IPS-11a (cell line): Measurements from ENCODE around the gene ATAD3C.
A peak's percentile ranks its signal among the peaks of the same experiment; 100 is the strongest.
"Not testable (repeated sequence)": the region's sequence is repeated elsewhere in the genome, so short reads cannot be mapped to it uniquely, and the experiment has no call there.

Experiments used
- H3K4me3 ChIP-seq: one replicate; pipeline ENCODE4 v1.5.1; 2013; ENCODE audit warnings: low read depth, low read length, control low read depth

ATAD3C gene

DNA sequence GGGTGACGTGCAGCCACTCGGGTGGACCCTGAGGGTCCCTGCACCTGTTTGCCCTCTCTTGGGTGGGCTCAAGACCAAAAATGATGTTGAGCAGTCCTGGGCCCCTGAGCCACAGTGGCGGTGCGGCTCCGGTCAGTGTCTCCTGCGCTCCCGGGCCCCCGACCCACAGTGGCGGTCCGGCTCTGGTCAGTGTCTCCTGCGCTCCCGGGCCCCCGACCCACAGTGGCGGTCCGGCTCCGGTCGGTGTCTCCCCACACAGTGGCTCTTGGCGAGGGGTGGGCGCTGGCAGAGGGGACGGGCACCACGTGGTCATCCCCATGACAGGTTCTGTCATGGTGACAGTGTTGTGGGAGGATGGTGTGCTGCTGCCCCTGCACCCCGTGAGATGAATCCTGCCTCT is 44.8 kb downstream of the ATAD3C start:
- not testable (repeated sequence) for H3K4me3 ChIP-seq

DNA sequence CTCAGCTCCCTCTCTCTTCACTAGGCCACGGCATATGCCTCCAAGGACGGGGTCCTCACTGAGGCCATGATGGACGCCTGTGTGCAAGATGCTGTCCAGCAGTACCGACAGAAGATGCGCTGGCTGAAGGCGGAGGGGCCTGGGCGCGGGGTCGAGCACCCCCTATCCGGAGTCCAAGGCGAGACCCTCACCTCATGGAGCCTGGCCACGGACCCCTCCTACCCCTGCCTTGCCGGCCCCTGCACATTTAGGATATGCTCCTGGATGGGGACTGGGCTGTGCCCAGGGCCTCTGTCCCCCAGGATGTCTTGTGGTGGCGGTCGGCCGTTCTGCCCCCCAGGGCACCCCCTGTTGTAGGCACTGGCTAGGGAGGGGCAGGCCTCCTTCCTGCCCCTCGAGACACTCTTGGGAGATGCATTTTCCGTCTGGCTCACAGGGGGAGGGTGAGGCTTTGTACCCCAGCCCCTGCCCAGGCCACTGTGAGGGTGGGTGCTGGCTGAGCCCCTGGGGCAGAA is 46.0 kb downstream of the ATAD3C start:
- not testable (repeated sequence) for H3K4me3 ChIP-seq

GRCh38 chr1:1504777-1505365 is 55.4 kb downstream of the ATAD3C start:
- H3K4me3 ChIP-seq = not testable (repeated sequence)

DNA sequence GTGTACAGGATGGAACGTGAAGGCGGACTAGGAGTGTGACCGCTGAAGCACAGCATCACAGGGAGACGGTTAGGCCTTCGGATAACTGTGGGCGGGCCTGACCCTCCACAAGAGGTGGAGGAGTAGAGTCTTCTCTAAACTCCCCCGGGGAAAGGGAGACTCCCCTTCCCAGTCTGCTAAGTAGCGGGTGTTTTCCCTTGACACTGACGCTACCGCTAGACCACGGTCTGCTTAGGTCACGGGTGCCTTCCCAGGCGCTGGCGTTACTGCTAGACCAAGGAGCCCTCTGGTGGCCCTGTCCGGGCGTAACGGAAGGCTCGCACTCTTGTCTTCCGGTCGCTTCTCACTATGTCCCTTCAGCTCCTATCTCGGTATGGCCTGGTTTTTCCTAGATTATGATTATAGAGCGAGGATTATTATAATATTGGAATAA is 55.9 kb downstream of the ATAD3C start:
- H3K4me3 ChIP-seq = not testable (repeated sequence)

DNA sequence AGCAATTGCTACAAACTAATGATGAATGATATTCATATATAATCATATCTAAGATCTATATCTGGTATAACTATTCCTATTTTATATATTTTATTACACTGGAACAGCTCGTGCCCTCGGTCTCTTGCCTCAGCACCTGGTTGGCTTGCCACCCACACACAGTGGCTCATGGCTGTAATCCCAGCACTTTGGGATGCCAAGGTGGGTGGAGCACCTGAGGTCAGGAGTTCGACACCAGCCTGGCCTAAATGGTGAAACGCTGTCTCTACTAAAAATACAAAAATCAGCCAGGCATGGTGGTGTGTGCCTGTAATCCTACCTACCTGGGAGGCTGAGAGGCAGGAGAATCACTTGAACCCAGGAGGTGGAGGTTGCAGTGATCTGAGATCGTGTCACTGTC is 56.3 kb downstream of the ATAD3C start:
- H3K4me3 ChIP-seq = not testable (repeated sequence)

DNA sequence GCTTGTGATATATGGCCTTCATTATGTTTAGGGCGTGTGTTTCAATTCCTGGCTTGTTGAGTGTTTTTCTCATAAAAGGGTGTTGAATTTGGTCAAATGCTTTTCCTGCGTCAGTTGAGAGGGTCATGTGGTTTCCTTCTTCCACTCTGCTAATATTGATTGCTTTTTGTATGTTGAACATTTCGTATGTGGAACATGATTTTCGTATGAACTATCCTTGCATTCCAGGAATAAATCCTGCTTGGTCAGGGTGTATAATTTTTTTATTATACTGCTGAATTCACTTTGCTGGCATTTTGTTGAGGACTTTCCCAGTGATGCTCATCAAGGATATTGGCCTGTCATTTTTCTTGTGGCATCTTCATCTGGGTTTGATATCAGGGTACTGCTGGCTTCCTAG is 57.8 kb downstream of the ATAD3C start:
- no peak overlapping the region for H3K4me3 ChIP-seq

DNA sequence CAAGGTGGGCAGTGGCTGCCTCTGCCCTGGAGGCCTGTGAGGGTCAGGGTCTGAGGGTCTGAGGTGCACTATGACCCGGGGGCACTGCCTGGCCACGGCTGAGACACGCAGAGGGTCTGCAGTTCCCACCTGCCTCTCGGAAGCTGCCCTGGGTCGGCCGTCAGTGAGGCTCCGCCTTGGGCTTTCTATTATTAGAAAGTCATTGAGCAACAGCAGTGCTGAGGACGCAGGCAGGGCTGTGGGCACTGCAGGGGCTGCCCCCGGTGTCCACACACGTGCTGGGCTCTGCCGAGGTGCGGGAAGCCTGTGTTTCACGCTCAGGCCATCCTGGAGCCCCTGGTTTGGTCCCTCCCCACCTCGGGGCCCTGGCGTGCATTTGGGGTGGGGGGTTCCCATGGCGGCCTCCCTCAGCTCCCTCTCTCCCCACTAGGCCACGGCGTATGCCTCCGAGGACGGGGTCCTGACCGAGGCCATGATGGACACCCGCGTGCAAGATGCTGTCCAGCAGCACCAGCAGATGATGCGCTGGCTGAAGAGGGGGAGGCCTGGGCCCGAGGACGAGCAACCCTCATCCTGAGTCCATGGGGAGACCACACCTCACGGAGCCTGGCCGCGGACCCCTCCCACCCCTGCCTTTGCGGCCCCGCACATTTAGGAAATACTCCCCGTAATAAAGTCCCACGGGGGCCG is 59.4 kb downstream of the ATAD3C start:
- H3K4me3 ChIP-seq = not testable (repeated sequence)

DNA sequence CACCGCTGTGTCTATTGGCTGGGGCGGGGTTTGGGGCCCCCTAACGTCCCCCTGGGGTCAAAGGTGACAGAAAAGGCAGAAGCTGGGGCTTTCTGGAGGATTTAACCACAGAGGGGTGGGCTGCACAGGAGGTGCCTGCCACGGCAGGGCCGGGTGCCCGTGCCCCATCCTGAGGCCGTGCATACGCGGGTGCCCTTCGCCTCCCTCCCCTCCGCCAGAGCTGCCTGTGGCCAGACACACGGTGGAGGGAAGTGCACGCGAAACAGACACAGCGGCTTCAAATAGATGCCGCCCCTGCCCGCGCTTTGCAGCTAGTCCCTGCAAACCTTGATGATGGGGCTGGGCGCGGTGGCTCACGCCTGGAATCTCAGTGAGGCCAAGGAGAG is 60.0 kb downstream of the ATAD3C start:
- H3K4me3 ChIP-seq = not testable (repeated sequence)

DNA sequence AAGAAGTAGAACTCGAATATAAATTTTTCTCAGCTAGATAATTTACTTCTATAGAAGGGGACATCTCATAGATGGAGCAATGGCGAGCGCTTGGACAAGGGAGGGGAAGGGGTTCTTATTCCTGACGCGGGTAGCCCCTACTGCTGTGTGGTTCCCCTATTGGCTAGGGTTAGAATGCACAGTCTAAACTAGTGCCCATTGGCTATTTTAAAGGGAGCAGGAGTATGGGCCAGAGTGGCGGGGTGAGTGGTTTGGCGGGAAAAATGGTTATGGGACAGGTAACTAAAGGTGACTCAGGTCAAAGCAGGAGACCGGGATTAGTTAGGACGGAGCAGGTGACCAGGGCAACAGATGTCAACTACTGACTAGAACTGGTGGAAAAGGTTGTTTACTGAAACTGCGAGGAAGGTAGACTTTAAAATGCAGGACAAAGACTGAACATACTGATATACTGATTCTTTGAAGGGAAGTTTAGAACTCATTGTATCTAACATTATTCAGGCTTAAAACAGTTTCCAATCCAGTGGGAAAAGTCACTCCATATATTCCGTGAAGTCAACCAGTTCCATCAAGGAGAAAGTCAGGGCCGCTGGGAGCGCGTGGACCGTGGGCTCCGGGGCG is 61.5 kb downstream of the ATAD3C start:
- peak overlapping the region; percentile 71 for H3K4me3 ChIP-seq

DNA sequence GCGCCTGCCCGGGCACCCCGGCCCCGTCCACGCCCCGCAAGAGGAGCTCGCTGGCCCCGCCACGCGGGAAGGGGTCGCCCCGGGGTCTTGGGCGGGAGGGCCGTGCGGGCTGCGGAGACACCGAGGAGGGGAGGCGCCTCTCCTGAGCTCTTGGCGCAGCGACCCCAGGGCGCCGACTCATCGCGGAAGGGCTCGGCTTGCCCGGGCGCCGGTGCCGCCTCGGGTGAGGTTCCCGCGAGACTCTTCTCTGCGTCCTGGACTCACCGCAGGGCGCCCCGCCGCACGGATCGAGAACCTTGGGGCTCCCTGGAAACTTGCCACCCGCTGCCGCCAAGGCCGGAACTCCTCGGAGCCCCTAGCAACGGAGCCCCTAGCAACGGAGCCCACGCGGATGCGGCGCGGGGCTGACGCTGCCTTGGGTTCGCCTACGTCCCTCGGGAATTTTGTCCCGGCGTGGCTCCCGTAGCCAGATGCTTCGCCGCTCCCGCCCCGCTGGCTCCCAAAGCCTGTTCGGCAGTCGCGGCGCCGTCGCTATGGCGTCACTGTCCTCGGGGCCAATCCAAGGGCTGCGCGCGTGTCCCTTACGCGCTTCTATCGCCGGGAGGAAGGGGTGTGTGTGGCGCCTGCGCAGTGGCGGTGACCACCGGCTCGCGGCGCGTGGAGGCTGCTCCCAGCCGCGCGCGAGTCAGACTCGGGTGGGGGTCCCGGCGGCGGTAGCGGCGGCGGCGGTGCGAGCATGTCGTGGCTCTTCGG is 62.2 kb downstream of the ATAD3C start, which contains the start of gene ATAD3A:
TSS of gene ATAD3A (plus strand) at position 630 of the 753 bp plus-strand sequence. CDS start at position 737, 107 bp downstream.
- H3K4me3 ChIP-seq = peak within 1 kb of the TSS; percentile 71

DNA sequence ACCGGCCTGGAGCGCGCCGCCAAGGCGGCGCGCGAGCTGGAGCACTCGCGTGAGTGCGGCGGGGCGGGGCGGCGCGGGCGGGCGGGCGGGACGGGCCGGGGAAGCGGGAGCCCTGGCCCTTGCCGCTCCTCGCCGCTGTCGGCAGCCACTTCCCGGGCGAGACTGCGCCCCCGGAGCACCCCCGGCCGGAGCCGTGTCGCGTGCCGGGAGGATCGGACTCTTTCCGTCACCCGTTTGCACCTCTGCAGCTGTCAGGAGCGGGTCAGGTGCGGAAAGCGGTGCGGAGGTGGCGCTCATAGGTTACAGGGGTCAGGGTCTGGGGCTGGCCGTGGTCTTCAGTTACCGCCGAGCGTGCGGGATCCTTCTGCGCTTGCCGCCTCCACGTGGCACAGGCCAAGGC is 62.9 kb downstream of the ATAD3C start:
- H3K4me3 ChIP-seq = peak overlapping the region; percentile 51

DNA sequence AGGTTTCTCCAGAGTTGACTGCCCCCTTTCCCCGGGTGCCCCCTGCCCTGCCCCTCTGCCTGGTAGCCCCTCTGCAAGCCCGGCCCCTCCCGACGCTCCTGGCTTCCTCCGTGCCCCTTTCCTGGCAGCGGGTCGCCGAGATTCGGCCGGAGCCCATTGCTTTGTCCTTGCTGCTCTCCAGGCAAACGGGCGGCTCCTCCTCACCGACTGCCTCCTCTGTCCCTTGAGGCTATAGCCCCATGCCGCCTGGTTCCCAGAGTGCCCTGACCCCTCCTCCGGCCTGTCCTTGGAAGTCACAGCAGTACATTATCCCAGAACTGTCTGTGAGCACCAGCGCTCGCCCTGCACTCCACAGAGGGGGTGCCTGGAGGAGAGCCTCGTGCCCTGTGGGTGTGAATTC is 64.2 kb downstream of the ATAD3C start:
- H3K4me3 ChIP-seq = not testable (repeated sequence)

- H3K4me3 ChIP-seq = not testable (repeated sequence)
These were observed 64.9 kb downstream of the ATAD3C start for GRCh38 chr1:1514376-1514775.

- H3K4me3 ChIP-seq = not testable (repeated sequence)
These were observed 67.4 kb downstream of the ATAD3C start for GRCh38 chr1:1516923-1517322.

DNA sequence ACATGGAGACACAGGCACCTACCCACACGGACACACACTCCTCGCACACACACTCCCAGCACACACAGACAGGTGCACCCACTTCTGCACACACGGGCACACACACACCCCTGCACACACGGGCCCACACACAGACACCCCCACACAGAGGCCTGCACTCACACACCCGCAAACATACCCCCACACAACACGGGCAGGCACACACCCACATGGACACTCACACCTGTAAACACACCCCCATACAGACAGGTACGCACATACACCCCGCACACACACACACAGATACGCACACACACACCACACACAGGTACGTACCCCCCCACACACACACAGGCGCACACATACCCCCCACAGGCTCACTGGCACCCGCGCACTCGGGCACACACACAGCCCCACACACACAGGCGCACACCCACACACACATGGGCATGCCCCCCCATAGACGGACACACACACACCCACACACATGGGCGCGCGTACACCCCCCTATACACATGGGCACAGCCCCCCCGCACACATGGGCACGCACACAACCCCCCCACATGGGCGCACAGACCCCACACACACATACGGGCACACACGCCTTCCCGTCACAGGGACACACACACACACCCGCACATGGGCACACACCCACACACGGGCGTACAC is 68.6 kb downstream of the ATAD3C start:
- no peak overlapping the region for H3K4me3 ChIP-seq

- H3K4me3 ChIP-seq = not testable (repeated sequence)
These were observed 69.1 kb downstream of the ATAD3C start for GRCh38 chr1:1518621-1519007.
